HL-60 (cell line): ENCODE data around the gene TBC1D3B.
A peak's percentile ranks its signal among the peaks of the same experiment; 100 is the strongest.

Experiments
- DNase-seq, 2 experiments: peaks; one replicate each; pipeline ENCODE4 v3.0.0-alpha.2; 2010 to 2020; ENCODE audit warnings: low read depth in 1 of 2, low spot score in 1 of 2
- H3K27ac ChIP-seq: fragments of 250-450 bp; sonication (Bioruptor Pico); replicated peaks from 2 replicates; pipeline ENCODE4 v1.5.1; 2020; ENCODE audit warnings: mild to moderate bottlenecking, moderate library complexity
- H3K27me3 ChIP-seq: fragments of 250-450 bp; sonication (Bioruptor Pico); 2 replicates; pipeline ENCODE4 v1.5.1; 2021; ENCODE audit warnings: mild to moderate bottlenecking, moderate library complexity; ENCODE audit not compliant: insufficient read depth, poor library complexity, severe bottlenecking
- H3K4me3 ChIP-seq: replicated peaks from 2 replicates; pipeline ENCODE4 v1.5.1; 2011; ENCODE audit warnings: mild to moderate bottlenecking, control low read depth, low read length; ENCODE audit not compliant: insufficient read depth
- GABPA ChIP-seq: IDR thresholded peaks from 2 replicates; pipeline ENCODE4 v1.6.1; 2012; ENCODE audit warnings: low read depth
- POLR2AphosphoS5 ChIP-seq: IDR thresholded peaks from 2 replicates; pipeline ENCODE4 v1.6.1; 2012; ENCODE audit warnings: low read depth
- SPI1 ChIP-seq: IDR thresholded peaks from 2 replicates; pipeline ENCODE4 v1.6.1; 2012; ENCODE audit warnings: low read depth, mild to moderate bottlenecking, borderline replicate concordance
- TF ChIP-seq, protein P1 (sequence below): IDR thresholded peaks from 2 replicates; pipeline ENCODE4 v1.6.1; 2012; ENCODE audit warnings: low read depth; ENCODE audit not compliant: insufficient replicate concordance
- TF ChIP-seq, protein P2 (sequence below): IDR thresholded peaks from one replicate; pipeline ENCODE4 v1.5.1; 2011; ENCODE audit warnings: low read length, control low read depth, inconsistent platforms; ENCODE audit not compliant: insufficient read depth

The TBC1D3B gene

GRCh38 chr17:36135465-36135864 lies 41.0 kb downstream of the TBC1D3B start:
- H3K4me3 ChIP-seq: no peak overlapping the region
- peak; percentile 57 to 93 for DNase-seq
- no peaks in the 10 kb centered on the region for H3K27me3 ChIP-seq
- H3K27ac ChIP-seq: peak overlapping the region; percentile 56
- TF ChIP-seq, protein P1, sequence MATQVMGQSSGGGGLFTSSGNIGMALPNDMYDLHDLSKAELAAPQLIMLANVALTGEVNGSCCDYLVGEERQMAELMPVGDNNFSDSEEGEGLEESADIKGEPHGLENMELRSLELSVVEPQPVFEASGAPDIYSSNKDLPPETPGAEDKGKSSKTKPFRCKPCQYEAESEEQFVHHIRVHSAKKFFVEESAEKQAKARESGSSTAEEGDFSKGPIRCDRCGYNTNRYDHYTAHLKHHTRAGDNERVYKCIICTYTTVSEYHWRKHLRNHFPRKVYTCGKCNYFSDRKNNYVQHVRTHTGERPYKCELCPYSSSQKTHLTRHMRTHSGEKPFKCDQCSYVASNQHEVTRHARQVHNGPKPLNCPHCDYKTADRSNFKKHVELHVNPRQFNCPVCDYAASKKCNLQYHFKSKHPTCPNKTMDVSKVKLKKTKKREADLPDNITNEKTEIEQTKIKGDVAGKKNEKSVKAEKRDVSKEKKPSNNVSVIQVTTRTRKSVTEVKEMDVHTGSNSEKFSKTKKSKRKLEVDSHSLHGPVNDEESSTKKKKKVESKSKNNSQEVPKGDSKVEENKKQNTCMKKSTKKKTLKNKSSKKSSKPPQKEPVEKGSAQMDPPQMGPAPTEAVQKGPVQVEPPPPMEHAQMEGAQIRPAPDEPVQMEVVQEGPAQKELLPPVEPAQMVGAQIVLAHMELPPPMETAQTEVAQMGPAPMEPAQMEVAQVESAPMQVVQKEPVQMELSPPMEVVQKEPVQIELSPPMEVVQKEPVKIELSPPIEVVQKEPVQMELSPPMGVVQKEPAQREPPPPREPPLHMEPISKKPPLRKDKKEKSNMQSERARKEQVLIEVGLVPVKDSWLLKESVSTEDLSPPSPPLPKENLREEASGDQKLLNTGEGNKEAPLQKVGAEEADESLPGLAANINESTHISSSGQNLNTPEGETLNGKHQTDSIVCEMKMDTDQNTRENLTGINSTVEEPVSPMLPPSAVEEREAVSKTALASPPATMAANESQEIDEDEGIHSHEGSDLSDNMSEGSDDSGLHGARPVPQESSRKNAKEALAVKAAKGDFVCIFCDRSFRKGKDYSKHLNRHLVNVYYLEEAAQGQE: no peak
- TF ChIP-seq POLR2AphosphoS5: peak; percentile 77
- TF ChIP-seq GABPA: no peak
- peak; percentile 89 for TF ChIP-seq SPI1
- TF ChIP-seq, protein P2, sequence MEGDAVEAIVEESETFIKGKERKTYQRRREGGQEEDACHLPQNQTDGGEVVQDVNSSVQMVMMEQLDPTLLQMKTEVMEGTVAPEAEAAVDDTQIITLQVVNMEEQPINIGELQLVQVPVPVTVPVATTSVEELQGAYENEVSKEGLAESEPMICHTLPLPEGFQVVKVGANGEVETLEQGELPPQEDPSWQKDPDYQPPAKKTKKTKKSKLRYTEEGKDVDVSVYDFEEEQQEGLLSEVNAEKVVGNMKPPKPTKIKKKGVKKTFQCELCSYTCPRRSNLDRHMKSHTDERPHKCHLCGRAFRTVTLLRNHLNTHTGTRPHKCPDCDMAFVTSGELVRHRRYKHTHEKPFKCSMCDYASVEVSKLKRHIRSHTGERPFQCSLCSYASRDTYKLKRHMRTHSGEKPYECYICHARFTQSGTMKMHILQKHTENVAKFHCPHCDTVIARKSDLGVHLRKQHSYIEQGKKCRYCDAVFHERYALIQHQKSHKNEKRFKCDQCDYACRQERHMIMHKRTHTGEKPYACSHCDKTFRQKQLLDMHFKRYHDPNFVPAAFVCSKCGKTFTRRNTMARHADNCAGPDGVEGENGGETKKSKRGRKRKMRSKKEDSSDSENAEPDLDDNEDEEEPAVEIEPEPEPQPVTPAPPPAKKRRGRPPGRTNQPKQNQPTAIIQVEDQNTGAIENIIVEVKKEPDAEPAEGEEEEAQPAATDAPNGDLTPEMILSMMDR: no peak

DNA sequence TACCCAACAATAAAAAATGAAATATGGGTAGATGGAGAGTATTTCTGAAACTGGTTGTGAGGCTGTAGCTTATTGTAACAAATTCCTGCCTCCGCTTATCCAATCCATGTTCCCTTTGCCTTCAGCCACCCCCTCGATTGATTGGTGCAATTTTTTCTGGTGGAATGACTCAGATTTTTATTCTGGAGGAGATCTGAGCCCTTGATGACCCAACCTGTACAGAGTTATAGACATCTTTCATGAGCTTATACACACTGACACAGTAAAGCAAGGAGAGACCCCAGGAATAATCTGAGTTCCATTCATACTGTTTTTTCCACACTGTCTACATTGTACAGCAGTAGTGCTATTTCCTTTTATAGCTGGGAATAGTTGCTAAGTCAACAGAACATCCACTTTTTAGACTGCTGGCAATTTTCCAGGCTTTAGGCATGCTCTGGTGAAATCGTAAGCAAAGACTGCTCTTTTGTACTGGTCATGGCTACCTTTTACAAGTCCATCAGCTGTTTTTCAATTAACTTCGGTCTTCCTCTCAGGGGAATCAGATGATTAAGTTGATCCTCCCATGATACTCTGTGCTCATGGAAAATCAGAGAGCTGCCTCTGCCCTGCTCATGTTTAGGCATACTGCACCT lies 42.7 kb downstream of the TBC1D3B start:
- H3K27me3 ChIP-seq: no peaks in the 10 kb centered on the region
- H3K27ac ChIP-seq: no peak overlapping the region
- peak in 1 of 2 experiments; percentile 49 for DNase-seq
- H3K4me3 ChIP-seq: no peak overlapping the region
- TF ChIP-seq, protein P1: no peak
- no peak for TF ChIP-seq POLR2AphosphoS5
- TF ChIP-seq SPI1: no peak
- TF ChIP-seq, protein P2: no peak
- no peak for TF ChIP-seq GABPA

GRCh38 chr17:36132421-36132831 lies 44.0 kb downstream of the TBC1D3B start:
- H3K27ac ChIP-seq: no peak overlapping the region
- TF ChIP-seq, protein P1: no peak
- no peak for TF ChIP-seq POLR2AphosphoS5
- no peak for TF ChIP-seq SPI1
- TF ChIP-seq, protein P2: no peak
- TF ChIP-seq GABPA: no peak
- DNase-seq: no peak

More at GRCh38 chr17:36132421-36132831, 44.0 kb downstream of the TBC1D3B start:
- H3K27me3 ChIP-seq: no peaks in the 10 kb centered on the region
- H3K4me3 ChIP-seq: no peak overlapping the region
